ENCODE measurements around the gene BEND7. TPM values are rescaled to one million over a fixed set of nuclear protein-coding genes. Genes with fewer than 3 reads are reported as not detected.

The BEND7 gene
- total and polyA plus RNA-seq, 2 of the 4 experiments (the other 2 are of a cell fraction) = 2.3 to 3.5 TPM

DNA sequence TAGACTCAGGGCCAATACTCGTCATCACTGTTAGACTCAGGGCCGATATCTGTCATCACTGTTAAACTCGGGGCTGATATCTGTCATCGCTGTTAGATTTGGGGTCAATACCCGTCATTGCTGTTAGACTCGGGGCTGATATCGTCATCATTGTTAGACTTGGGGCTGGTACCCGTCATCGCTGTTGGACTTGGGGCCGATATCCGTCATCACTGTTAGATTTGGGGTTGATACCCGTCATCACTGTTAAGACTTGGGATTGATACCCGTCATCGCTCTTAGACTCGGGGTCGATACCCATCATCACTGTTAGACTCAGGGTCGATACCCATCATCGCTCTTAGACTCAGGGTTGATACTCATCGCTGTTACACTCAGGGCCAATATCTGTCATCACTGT, 56.5 kb downstream of the BEND7 start:
- H3K9me1 ChIP-seq (ENCODE audit: insufficient read depth, low read length) = no peaks in the 10 kb centered on the region
- in situ Hi-C loops (cut with MboI; ENCODE audit: low sequenced_read_pairs) = no loop called here
- H3K18ac ChIP-seq (ENCODE audit: low read depth, low read length) = no peak overlapping the region
- H4K8ac ChIP-seq (ENCODE audit: low read depth in 2 of 2, low read length in 2 of 2) = no peak overlapping the region
- no peak overlapping the region for H4K91ac ChIP-seq (ENCODE audit: insufficient read depth, low read depth, low read length)
- no peaks in the 10 kb centered on the region for H3K27me3 ChIP-seq (ENCODE audit: control insufficient read depth, insufficient read depth, low read length)
- DNase-seq = no peak
- ChIA-PET POLR2A (ENCODE audit: unreplicated experiment) (no interaction called here), CTCF (no interaction called here)
- dilution Hi-C loops (cut with HindIII; ENCODE audit: low sequenced_read_pairs, unreplicated experiment) = no loop called here
- H3K79me1 ChIP-seq (ENCODE audit: low read depth in 1 of 2, low read length in 2 of 2) = no peaks in the 10 kb centered on the region
- no peak overlapping the region for H2AK9ac ChIP-seq (replicated peaks; ENCODE audit: low read depth, low read length, poor library complexity)
- no peak overlapping the region for H3K14ac ChIP-seq (replicated peaks; ENCODE audit: low read depth, low read length)
- H4K5ac ChIP-seq (ENCODE audit: low read depth, low read length) = no peak overlapping the region
- 94% methylated on average over 15 of the region's 19 CpGs; no CpG with 5 or more reads in 1 of the 2 experiments for WGBS, 2 experiments (ENCODE audit: extremely low coverage in 2 of 2, insufficient read length in 1 of 2)
- no peak overlapping the region for H3K4me3 ChIP-seq (ENCODE audit: insufficient read depth, low read depth, low read length)
- H3K4me2 ChIP-seq (ENCODE audit: low read depth, low read length) = no peak overlapping the region
- H2BK15ac ChIP-seq (ENCODE audit: low read depth, low read length) = no peak overlapping the region
- H3K9ac ChIP-seq (ENCODE audit: low read depth, low read length) = no peak overlapping the region
- intact Hi-C loops (cut with micrococcal nuclease) = no loop called here
- H2AK5ac ChIP-seq (ENCODE audit: low read depth, low read length) = no peak overlapping the region
- H3K23ac ChIP-seq (ENCODE audit: low read depth, low read length) = no peak overlapping the region
- H3K36me3 ChIP-seq (ENCODE audit: control insufficient read depth, insufficient read depth, low read length) = peaks cover 4% of the 10 kb centered on the region; the same call in 1 of the 2 replicates
- no peak overlapping the region for H2BK5ac ChIP-seq (ENCODE audit: low read depth, low read length, poor library complexity, severe bottlenecking)
- H3K4me1 ChIP-seq (ENCODE audit: control insufficient read depth, insufficient read depth, low read length) = no peaks in the 10 kb centered on the region
- no peaks in the 10 kb centered on the region for H4K20me1 ChIP-seq (ENCODE audit: insufficient read depth, low read length)
- H3K4ac ChIP-seq (ENCODE audit: low read depth, low read length) = no peak overlapping the region
- TF ChIP-seq NFE2L2 (IDR thresholded peaks at IDR 0.05; ENCODE audit: low read depth, low read length) = no peak
- TF ChIP-seq RCOR1 (IDR thresholded peaks at IDR 0.05; ENCODE audit: insufficient replicate concordance, low read length) = no peak
- no peak for TF ChIP-seq MAZ (IDR thresholded peaks at IDR 0.05; ENCODE audit: borderline replicate concordance, low read depth, low read length)
- H2AFZ ChIP-seq (replicated peaks; ENCODE audit: low read length, poor library complexity) = no peak overlapping the region
- no TSS peak for BruUV-seq (replicated peaks)
- H2BK20ac ChIP-seq (ENCODE audit: low read depth, low read length) = no peak overlapping the region
- H3K9me3 ChIP-seq (ENCODE audit: control insufficient read depth, insufficient read depth, low read length) = peaks cover 3% of the 10 kb centered on the region; the same call in 1 of the 2 replicates
- H3K56ac ChIP-seq (ENCODE audit: extremely low read depth, insufficient read depth, low read length) = no peak overlapping the region
- no peak overlapping the region for H3K27ac ChIP-seq (ENCODE audit: insufficient read depth, low read length)
- no peak overlapping the region for H2BK120ac ChIP-seq (ENCODE audit: low read depth, low read length)
- ATAC-seq (ENCODE audit: low read depth) = no peak

All from IMR-90 (cell line).